ENCODE results near the gene ITPR2. TPM values are rescaled to one million over a fixed set of nuclear protein-coding genes. Genes with fewer than 3 reads are reported as not detected.

Gene ITPR2
- total and polyA plus RNA-seq, 2 experiments from 2014 or later: 5.0 to 9.1 TPM

DNA sequence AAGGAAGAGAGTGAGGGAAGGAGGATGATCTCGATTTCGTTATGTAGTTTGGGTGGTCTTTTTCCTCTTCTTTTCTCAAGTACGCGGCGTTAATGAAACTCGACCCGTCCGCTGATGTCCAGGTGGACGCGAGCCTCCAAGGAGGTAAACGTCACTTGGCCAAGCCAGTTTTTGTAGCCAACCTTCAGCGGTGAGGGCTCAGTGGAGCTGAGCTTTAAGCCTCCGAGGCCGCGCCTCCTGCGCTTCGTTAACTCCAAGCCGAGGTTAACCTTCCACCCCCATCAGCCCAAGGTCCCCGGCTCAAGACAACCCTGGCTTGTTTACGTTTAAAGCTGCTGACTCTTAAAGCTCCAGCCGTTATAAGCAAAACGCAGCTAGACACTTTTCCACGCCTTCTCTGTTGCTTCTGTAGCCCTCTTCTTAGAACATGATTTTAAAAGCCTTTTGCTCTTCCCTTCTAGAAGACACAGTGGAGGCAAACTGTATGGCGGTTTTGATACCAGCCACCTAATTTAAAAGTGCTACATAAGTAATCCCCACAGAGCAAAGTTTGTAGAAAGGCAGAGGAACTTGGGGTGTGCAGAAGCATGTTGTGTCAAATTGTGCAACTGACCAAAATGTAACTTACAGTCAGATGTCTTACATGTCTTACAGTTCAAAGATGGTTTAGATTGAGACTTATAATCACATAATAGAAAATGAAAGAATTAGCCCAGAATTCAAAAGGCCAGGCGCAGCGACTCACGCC, 923 bp upstream of the ITPR2 start:
- Histone ChIP-seq H3K27me3 (replicated peaks; ENCODE audit: insufficient read depth) (no peaks in the 10 kb centered on the region), H3K79me2 (ENCODE audit: insufficient read depth) (peaks cover 25% of the 10 kb centered on the region), H3K9ac (peak overlapping the region; percentile 49), H3K4me2 (ENCODE audit: unreplicated experiment) (peak overlapping the region; percentile 85), H3K9me2 (ENCODE audit: insufficient read depth) (no peaks in the 10 kb centered on the region), H3F3A (ENCODE audit: insufficient read depth) (no peaks in the 10 kb centered on the region), H3K4me3 (peak overlapping the region; percentile 89), H2AFZ (peak overlapping the region; percentile 85), H3K4me1 (ENCODE audit: insufficient read depth) (no peaks in the 10 kb centered on the region), H4K20me1 (ENCODE audit: insufficient read depth) (no peaks in the 10 kb centered on the region), H3K27ac (no peak overlapping the region), H3K9me3 (ENCODE audit: low read depth) (no peaks in the 10 kb centered on the region), H3K36me3 (ENCODE audit: low read depth) (no peaks in the 10 kb centered on the region)
- TF ChIP-seq EZH2 (IDR thresholded peaks at IDR 0.05; ENCODE audit: insufficient read depth, poor library complexity, severe bottlenecking) (no peak), EZH2phosphoT487 (IDR thresholded peaks at IDR 0.05; ENCODE audit: insufficient read depth, low read depth) (no peak)
- peak; percentile 52 for DNase-seq
- 21% methylated on average over 27 of the region's 27 CpGs for WGBS, 2 experiments (ENCODE audit: low coverage in 1 of 2, low lambda C conversion rate in 2 of 2, missing lambda C conversion rate in 2 of 2)
- in situ Hi-C loops (cut with MboI): no loop called here

DNA sequence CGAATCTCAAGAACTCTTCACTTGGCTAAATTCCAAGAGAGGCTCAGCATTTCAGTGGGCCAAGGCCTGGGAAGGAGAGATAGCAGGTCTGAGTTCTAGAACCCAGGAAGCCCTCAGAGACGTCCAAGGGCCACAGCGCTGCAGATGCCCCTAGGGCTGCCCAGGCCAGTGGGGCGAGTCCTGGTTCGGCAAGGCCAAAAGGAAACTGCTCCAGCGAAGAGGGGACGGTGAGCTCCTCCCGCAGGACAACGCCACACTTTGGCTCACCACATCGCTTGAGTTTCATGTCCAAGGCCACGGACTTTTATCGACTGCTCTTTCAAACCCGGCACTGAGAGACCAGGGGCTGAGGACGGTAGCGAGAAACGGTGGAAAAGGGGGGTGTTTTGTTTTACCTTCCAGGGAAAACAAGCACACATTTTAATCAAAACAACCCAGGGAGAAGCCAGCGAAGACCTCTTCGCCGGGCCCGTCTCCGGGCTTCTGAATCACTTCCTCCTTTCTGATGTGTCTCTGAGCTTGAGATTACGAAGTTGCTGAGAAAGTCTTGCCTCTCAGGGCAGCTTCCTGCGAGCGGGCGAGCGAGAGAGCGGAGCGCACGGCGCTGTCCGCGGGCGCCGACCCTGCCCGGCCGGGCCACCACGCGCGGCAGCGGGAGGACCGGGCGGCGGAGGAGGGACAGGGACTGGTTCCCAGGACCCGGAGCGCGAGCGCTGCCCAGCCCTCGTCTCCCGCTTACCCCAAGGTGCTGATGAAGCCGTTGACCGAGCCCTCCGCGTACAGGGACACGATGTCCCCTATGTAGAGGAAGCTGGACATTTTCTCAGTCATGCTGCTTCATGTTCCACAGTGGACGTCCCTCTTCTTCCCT, 808 bp downstream of the ITPR2 start:
- peak overlapping the region; percentile 89 for H3K9ac ChIP-seq
- peak overlapping the region; percentile 93 for H2AFZ ChIP-seq
- H4K20me1 ChIP-seq (ENCODE audit: insufficient read depth): no peaks in the 10 kb centered on the region
- peak overlapping the region; percentile 98 for H3K4me2 ChIP-seq (ENCODE audit: unreplicated experiment)
- H3K36me3 ChIP-seq (ENCODE audit: low read depth): no peaks in the 10 kb centered on the region
- H3K4me3 ChIP-seq: peak overlapping the region; percentile 89
- DNase-seq: peak; percentile 91
- 1 to 2% methylated on average over 53 to 55 of the region's 55 CpGs for WGBS, 2 experiments (ENCODE audit: low coverage in 1 of 2, low lambda C conversion rate in 2 of 2, missing lambda C conversion rate in 2 of 2)
- in situ Hi-C loops (cut with MboI): no loop called here
- peaks cover 33% of the 10 kb centered on the region for H3K79me2 ChIP-seq (ENCODE audit: insufficient read depth)
- no peak for TF ChIP-seq EZH2phosphoT487 (IDR thresholded peaks at IDR 0.05; ENCODE audit: insufficient read depth, low read depth)
- no peak for TF ChIP-seq EZH2 (IDR thresholded peaks at IDR 0.05; ENCODE audit: insufficient read depth, poor library complexity, severe bottlenecking)
- no peaks in the 10 kb centered on the region for H3K9me3 ChIP-seq (ENCODE audit: low read depth)
- H3K9me2 ChIP-seq (ENCODE audit: insufficient read depth): no peaks in the 10 kb centered on the region
- no peaks in the 10 kb centered on the region for H3F3A ChIP-seq (ENCODE audit: insufficient read depth)
- no peaks in the 10 kb centered on the region for H3K4me1 ChIP-seq (ENCODE audit: insufficient read depth)
- H3K27me3 ChIP-seq (replicated peaks; ENCODE audit: insufficient read depth): no peaks in the 10 kb centered on the region
- peak overlapping the region; percentile 88 for H3K27ac ChIP-seq

DNA sequence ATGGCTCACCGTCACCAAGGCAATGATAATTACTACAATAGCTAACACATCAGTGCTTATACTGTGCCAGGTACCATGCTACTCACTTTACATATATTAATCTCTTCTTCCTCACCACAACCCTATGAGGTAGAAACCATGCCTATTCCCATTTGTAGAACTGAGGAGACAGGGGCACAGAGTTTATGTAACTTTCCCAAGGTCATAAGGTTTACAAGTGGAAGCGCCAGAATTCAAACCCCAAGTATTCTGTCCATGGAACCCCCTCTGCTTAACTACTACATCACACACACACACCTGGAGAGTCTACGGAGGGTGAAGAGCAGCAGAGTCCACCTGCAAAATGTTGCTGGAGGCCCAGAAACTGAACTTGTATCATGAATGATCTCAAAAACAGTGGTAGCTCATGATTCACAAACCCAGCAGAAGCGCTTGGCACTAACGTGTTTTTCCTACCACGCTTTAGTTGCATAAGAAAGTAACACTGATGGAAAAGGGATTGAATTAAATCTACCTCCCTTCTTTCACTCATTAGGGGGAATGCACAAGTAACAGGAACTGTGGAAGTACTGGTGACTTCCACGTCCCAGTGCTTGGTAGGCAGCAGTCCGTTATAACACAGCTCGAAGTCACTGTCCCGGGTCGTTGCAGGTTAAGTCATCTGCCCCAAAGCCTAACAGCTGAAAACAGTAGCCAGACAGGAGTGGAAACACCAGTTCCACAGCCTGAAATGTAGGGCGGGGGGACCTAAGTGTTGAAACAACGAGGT, 2.0 kb downstream of the ITPR2 start:
- DNase-seq: no peak
- no peaks in the 10 kb centered on the region for H4K20me1 ChIP-seq (ENCODE audit: insufficient read depth)
- TF ChIP-seq EZH2phosphoT487 (IDR thresholded peaks at IDR 0.05; ENCODE audit: insufficient read depth, low read depth) (no peak), EZH2 (IDR thresholded peaks at IDR 0.05; ENCODE audit: insufficient read depth, poor library complexity, severe bottlenecking) (no peak)
- no peak overlapping the region for H3K27ac ChIP-seq
- H3F3A ChIP-seq (ENCODE audit: insufficient read depth): no peaks in the 10 kb centered on the region
- H3K27me3 ChIP-seq (replicated peaks; ENCODE audit: insufficient read depth): no peaks in the 10 kb centered on the region
- in situ Hi-C loops (cut with MboI): no loop called here
- no peak overlapping the region for H2AFZ ChIP-seq
- H3K36me3 ChIP-seq (ENCODE audit: low read depth): no peaks in the 10 kb centered on the region
- no peak overlapping the region for H3K9ac ChIP-seq
- no peaks in the 10 kb centered on the region for H3K9me2 ChIP-seq (ENCODE audit: insufficient read depth)
- no peaks in the 10 kb centered on the region for H3K9me3 ChIP-seq (ENCODE audit: low read depth)
- H3K4me1 ChIP-seq (ENCODE audit: insufficient read depth): no peaks in the 10 kb centered on the region
- WGBS, 2 experiments (ENCODE audit: low coverage in 1 of 2, low lambda C conversion rate in 2 of 2, missing lambda C conversion rate in 2 of 2): 86 to 87% methylated on average over 13 of the region's 13 CpGs
- no peak overlapping the region for H3K4me2 ChIP-seq (ENCODE audit: unreplicated experiment)
- peaks cover 33% of the 10 kb centered on the region for H3K79me2 ChIP-seq (ENCODE audit: insufficient read depth)
- H3K4me3 ChIP-seq: no peak overlapping the region

DNA sequence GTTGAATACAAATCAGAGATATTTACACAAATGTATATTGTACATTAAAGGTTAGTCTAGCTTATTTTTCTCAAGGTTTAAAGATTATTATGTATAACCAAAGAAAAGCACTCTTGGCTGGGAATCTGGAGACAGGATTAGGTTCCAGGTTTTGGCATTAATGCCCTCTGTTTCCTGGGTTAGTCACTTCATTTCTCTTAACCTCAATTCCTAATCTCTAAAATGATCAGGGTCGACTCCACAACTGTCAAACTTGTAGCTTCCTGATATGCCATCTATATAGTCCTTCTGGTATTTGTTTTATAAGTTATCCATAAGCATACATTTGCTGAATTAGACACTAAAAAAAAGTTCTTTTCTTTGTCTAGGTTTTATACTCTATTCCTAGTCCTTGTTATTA, 2.6 kb downstream of the ITPR2 start:
- no peak overlapping the region for H3K27ac ChIP-seq
- H3K79me2 ChIP-seq (ENCODE audit: insufficient read depth): peaks cover 33% of the 10 kb centered on the region
- H3K9ac ChIP-seq: no peak overlapping the region
- no peaks in the 10 kb centered on the region for H4K20me1 ChIP-seq (ENCODE audit: insufficient read depth)
- H3K27me3 ChIP-seq (replicated peaks; ENCODE audit: insufficient read depth): no peaks in the 10 kb centered on the region
- in situ Hi-C loops (cut with MboI): no loop called here
- no peaks in the 10 kb centered on the region for H3K4me1 ChIP-seq (ENCODE audit: insufficient read depth)
- H3K4me3 ChIP-seq: no peak overlapping the region
- H3K36me3 ChIP-seq (ENCODE audit: low read depth): no peaks in the 10 kb centered on the region
- H3K9me3 ChIP-seq (ENCODE audit: low read depth): no peaks in the 10 kb centered on the region
- no peak for DNase-seq
- H3F3A ChIP-seq (ENCODE audit: insufficient read depth): no peaks in the 10 kb centered on the region
- WGBS, 2 experiments (ENCODE audit: low coverage in 1 of 2, low lambda C conversion rate in 2 of 2, missing lambda C conversion rate in 2 of 2): 50 to 58% methylated on average over 1 of the region's 1 CpG
- no peaks in the 10 kb centered on the region for H3K9me2 ChIP-seq (ENCODE audit: insufficient read depth)
- TF ChIP-seq EZH2phosphoT487 (IDR thresholded peaks at IDR 0.05; ENCODE audit: insufficient read depth, low read depth) (no peak), EZH2 (IDR thresholded peaks at IDR 0.05; ENCODE audit: insufficient read depth, poor library complexity, severe bottlenecking) (no peak)
- H3K4me2 ChIP-seq (ENCODE audit: unreplicated experiment): no peak overlapping the region
- H2AFZ ChIP-seq: no peak overlapping the region
